HG02970 (cell line): Measurements from ENCODE around the gene MCC.
"Not testable (repeated sequence)": the region's sequence is repeated elsewhere in the genome, so short reads cannot be mapped to it uniquely, and the experiment has no call there.

ENCODE experiments used
- ATAC-seq: cut with Tn5 transposase; IDR thresholded peaks from one replicate; pipeline ENCODE4 v1.9.1; 2021; ENCODE audit warnings: mild to moderate bottlenecking, moderate library complexity, moderate number of reproducible peaks; ENCODE audit not compliant: unreplicated experiment, low FRiP score

Gene MCC

GRCh38 chr5:113493446-113493845 is 5.2 kb upstream of the MCC start:
- ATAC-seq = no peak

- ATAC-seq = no peak
Observed at GRCh38 chr5:113491022-113491421, 2.8 kb upstream of the MCC start.

DNA sequence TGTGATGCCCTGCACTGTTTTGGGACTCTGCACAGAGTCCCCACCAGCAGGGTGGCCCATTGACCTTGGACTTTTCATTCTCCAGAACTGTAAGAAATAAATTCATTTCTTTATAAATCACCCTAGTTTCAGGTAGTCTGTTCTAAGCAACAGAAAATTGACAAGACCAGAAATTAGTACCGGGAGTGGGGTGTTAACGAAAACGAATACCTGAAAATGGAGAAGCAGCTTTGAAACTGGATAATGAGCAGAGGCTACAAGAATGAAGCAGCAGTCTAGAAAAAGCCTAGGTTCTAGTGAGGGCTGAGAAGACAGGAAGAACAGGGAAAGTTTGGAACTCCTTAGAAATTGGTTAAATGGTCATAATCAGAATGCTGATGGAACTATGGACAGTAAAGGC is 2.1 kb upstream of the MCC start:
- ATAC-seq = no peak

GRCh38 chr5:113489299-113489698 is 1.0 kb upstream of the MCC start:
- peak; percentile 58 for ATAC-seq

DNA sequence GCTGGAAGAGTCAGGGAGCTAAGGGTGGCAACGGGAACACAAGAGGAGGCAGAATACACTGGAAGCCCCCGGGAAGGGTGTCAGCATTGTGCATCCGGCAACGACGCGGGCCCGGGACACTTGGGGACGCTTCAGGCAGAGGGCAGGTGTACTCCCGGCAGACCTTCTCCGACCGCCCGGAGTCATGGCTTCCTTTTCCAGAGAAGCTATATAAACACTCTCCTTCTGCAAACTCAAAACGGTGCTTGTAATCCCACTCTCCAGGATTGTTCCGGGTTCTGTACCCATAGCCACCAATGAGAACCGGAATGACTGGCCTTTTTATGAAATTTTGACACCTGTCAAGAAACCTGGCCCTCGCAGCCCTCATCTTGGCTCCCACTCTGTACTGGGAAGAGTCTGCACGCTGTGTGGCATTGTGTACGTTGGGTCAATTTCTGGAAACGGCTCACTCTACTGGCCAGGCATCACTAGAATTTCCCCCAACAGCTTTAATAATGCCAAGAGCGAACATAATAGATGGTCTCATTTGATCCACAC is 462 bp upstream of the MCC start:
- no peak for ATAC-seq

DNA sequence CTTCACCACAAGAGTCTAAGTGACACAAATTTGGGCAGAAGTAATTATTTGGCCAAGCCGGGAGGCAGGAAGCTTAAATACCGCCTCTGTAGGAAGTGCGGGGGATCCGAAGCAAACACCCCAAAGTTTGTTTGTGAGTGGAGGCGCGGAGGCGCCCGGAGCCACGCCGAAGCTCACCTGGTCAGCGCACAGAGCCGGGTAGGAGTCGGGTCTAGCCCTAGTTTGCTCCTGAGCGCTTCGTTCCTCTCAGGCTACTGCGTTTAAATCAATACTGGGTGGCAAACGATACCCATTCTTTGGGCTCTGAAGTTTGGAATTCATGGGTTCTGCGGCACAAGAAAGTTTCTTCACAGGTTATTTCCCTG is 855 bp downstream of the MCC start:
- ATAC-seq = no peak

- no peak for ATAC-seq
Observed at GRCh38 chr5:113480243-113480642, 8.0 kb downstream of the MCC start.

GRCh38 chr5:113478691-113479090 is 9.6 kb downstream of the MCC start:
- ATAC-seq = no peak

GRCh38 chr5:113474100-113474728 is 14.0 kb downstream of the MCC start:
- ATAC-seq = no peak

DNA sequence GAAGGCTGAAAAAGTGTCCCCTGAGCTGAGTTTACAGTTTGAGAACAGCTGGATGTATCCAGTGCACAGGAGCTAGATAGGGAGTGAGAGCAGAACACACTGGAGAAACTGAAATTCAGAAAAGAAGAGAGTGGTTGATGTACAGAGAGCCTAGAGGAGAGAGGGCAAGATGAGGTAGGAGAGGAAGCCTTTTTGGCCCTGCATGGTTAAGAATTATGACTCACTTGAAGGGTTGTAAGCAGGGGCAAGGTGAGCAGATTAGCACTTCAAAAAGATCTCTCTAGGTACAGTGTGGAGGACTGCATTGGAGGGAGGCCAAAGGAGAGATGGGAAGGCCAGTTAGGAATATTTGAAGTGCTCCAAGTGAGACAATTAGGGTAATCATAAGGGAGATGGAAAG is 25.2 kb downstream of the MCC start:
- ATAC-seq = no peak

- ATAC-seq = not testable (repeated sequence)
Observed at GRCh38 chr5:113457106-113457505, 31.1 kb downstream of the MCC start.

DNA sequence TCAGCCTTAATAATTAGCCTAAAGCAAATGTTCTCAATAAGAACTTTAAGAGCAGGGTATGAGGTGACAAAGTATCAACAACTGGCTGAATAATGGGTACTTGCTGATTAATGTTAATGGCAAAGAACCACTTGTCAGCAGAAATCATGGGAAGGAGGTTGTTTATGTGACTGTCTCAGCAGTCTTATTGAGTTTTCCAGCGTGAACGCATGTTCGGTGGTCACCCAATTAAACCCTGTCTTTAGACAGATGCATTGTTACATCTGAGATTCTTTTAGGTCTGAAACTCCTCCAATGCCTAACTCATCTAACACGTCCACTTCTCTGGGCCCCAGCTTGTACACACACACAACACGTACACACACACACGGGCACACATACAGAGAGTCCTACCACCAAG is 35.3 kb downstream of the MCC start:
- no peak for ATAC-seq

- no peak for ATAC-seq
Observed at GRCh38 chr5:113451797-113452196, 36.5 kb downstream of the MCC start.

GRCh38 chr5:113450929-113451328 is 37.3 kb downstream of the MCC start:
- no peak for ATAC-seq

GRCh38 chr5:113450462-113450861 is 37.8 kb downstream of the MCC start:
- no peak for ATAC-seq

- no peak for ATAC-seq
Observed at GRCh38 chr5:113448252-113448651, 40.0 kb downstream of the MCC start.

DNA sequence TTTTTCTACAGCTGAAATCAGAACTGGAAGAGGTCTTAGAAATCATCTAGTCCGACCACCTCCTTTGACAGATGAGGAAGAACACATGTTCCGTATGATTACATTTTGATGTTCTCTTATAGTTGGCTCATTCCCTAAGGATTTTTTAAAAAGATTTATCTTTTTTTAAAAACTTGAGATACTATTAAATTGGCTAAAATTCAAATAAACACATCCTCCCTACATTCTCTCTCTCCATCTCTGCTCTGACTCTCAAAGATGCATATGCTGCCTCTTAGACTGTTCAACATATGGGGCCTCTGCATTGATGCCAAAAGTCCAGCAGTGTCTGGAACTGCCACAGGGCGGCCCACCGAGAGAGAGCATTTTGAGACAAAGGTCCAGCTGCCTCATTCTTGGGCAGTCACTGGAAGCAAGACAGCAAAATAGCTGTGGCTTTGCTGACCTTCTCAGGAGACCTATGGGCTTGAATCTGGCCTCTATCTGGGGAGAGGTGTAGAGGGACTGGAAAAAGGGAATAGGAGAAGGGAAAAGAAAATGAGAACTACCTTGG is 40.7 kb downstream of the MCC start:
- ATAC-seq = no peak

- no peak for ATAC-seq
Observed at GRCh38 chr5:113446358-113446927, 41.8 kb downstream of the MCC start.

DNA sequence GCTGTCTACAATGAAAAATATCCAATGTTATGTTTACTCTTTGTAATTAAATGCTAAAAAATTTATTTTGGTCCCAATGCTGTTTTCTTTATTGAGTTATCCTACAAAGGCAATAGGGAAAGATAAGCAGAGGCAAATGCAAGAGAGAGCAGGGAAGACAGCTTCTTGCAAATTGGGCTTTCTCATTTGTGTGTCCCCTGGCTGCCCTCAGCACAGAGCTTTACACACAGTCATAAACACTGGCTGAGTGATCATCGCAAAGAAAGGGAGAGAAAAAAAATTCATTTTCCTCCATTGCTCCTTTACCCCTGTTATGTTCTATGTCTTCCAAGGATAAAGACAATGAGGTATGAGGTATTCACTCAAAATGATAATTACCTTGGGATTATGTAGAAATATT is 51.1 kb downstream of the MCC start:
- no peak for ATAC-seq

DNA sequence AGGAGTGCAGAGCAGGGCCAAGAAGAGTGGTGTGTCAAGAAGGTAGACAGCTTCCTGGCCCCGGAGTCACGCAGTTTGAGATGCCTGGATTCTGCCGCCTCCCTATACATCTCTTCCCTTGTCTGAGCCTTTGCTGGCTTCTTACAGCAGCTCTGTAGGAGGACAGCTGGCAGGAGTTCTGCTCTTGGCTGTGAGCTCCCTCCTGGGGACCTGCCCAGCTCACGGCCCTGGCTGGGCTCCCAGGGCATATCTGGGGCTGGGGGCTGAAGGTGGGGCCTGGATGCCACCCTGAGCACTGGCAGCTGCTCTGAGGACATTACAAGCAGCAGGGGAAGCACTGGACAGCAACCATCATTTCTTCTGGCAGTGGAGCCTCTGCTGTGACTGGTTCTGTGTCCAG is 52.7 kb downstream of the MCC start:
- ATAC-seq = no peak

DNA sequence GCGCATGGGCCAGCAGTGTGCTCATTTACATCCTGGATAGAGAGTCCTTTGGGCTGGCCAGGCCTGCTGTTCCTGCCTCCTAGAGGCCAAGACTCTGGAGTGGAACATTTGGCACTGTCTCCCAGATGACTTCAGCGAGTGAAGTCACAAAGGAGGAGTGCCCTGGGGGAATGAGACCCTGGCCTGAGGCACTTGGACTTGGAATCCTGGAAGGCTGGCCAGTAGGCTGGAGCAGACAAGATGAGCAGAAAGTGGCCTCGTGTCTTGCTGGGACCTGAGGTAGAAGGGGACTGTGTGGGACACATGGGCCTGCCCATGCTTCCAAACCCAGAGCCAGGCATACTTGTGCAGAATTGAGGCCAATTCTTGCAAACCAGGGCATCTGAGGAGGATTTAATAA is 53.4 kb downstream of the MCC start, which contains the start of gene TSSK1B:
TSS of gene TSSK1B (minus strand) at position 101 of the 400 bp plus-strand sequence. CDS start 150 bp downstream, outside the sequence.
- ATAC-seq = no peak
